HepG2 (cell line): Measurements from ENCODE around the gene ADCY9. TPM values are rescaled to one million over a fixed set of nuclear protein-coding genes. Genes with fewer than 3 reads are reported as not detected.
A peak's percentile ranks its signal among the peaks of the same experiment; 100 is the strongest.

ENCODE experiments used
- GABPA ChIP-seq, 2 experiments: IDR thresholded peaks; 2 replicates each; pipeline ENCODE4 v1.6.1; 2011 to 2016; ENCODE audit warnings: low read depth in 2 of 2, low read length in 1 of 2, missing biosample characterization in 1 of 2, missing genetic modification characterization in 1 of 2
- LCORL ChIP-seq, 2 experiments: fragments of 450-650 bp in 1 of 2; sonication (generic) in 1 of 2; formaldehyde crosslinking in 1 of 2; IDR thresholded peaks; 2 replicates each; pipeline versions ENCODE4 v1.5.0 to v1.6.1; 2017 to 2020; ENCODE audit warnings: antibody characterized with exemption in 1 of 2, missing genetic modification reagents in 1 of 2
- PHF20 ChIP-seq: sonication (generic); formaldehyde crosslinking; IDR thresholded peaks from 2 replicates; pipeline ENCODE4 v1.5.0; 2020; ENCODE audit warnings: mild to moderate bottlenecking, missing genetic modification reagents
- SRY ChIP-seq: sonication (generic); formaldehyde crosslinking; IDR thresholded peaks from 2 replicates; pipeline ENCODE4 v1.8.0; 2022; ENCODE audit warnings: mild to moderate bottlenecking, missing genetic modification reagents
- STAT5B ChIP-seq: sonication (generic); formaldehyde crosslinking; IDR thresholded peaks from 2 replicates; pipeline ENCODE4 v1.4.0; 2020; ENCODE audit warnings: missing genetic modification reagents
- TARDBP ChIP-seq: sonication (generic); formaldehyde crosslinking; IDR thresholded peaks from 2 replicates; pipeline ENCODE4 v1.8.0; 2022; ENCODE audit warnings: mild to moderate bottlenecking, missing genetic modification reagents
- ZBTB8A ChIP-seq: sonication (generic); formaldehyde crosslinking; IDR thresholded peaks from 2 replicates; pipeline ENCODE4 v1.4.0; 2020; ENCODE audit warnings: mild to moderate bottlenecking, low read depth, missing genetic modification reagents, borderline replicate concordance
- ZNF136 ChIP-seq: sonication (generic); formaldehyde crosslinking; IDR thresholded peaks from 2 replicates; pipeline ENCODE4 v1.8.1; 2022; ENCODE audit warnings: low read depth, mild to moderate bottlenecking, moderate library complexity, missing genetic modification reagents
- ZNF441 ChIP-seq: sonication (generic); formaldehyde crosslinking; IDR thresholded peaks from 2 replicates; pipeline ENCODE4 v1.7.0; 2021; ENCODE audit warnings: missing genetic modification reagents, borderline replicate concordance
- ZSCAN9 ChIP-seq: IDR thresholded peaks from 2 replicates; pipeline ENCODE4 v1.6.1; 2016; ENCODE audit warnings: borderline replicate concordance
- polyA plus RNA-seq, 8 experiments: library from polyadenylated mRNA; depleted of rRNA in 3 of 8; stranded (reverse) in 7 of 8; unstranded in 1 of 8; fragments of >200 nt; fragmentation: Illumina TruSeq in 4 of 8; extraction: Trizol in 4 of 8; gene quantifications; 2 replicates each; pipeline versions ENCODE4 v1.2.1 to v1.2.3, GENCODE V29; 2011 to 2016; ENCODE audit warnings: low read depth in 4 of 8, missing spikeins in 1 of 8, mixed read lengths in 1 of 8; ENCODE audit not compliant: insufficient read depth in 1 of 8
- total RNA-seq, 5 experiments: library from RNA; depleted of rRNA; stranded (reverse); fragments of >200 nt; fragmentation: Illumina TruSeq; extraction: Trizol; gene quantifications; 2 replicates each; pipeline ENCODE4 v1.2.3, GENCODE V29; 2016; ENCODE audit warnings: low read depth in 1 of 5
- TF ChIP-seq, protein P1 (sequence below): sonication (generic); formaldehyde crosslinking; IDR thresholded peaks from 2 replicates; pipeline ENCODE4 v1.8.1; 2022; ENCODE audit warnings: low read depth, mild to moderate bottlenecking, missing genetic modification reagents
- TF ChIP-seq, protein P2 (sequence below): sonication (generic); formaldehyde crosslinking; IDR thresholded peaks from 2 replicates; pipeline ENCODE4 v1.8.0; 2022; ENCODE audit warnings: mild to moderate bottlenecking, missing genetic modification reagents; ENCODE audit not compliant: insufficient replicate concordance
- TF ChIP-seq, protein P3 (sequence below): sonication (generic); formaldehyde crosslinking; IDR thresholded peaks from 2 replicates; pipeline ENCODE4 v1.4.0; 2020; ENCODE audit warnings: mild to moderate bottlenecking, missing genetic modification reagents, borderline replicate concordance
- TF ChIP-seq, protein P4 (sequence below): sonication (generic); formaldehyde crosslinking; IDR thresholded peaks from 2 replicates; pipeline ENCODE4 v1.5.0; 2020; ENCODE audit warnings: missing genetic modification reagents
- TF ChIP-seq, protein P5 (sequence below): sonication (generic); formaldehyde crosslinking; IDR thresholded peaks from 2 replicates; pipeline ENCODE4 v1.5.1; 2020; ENCODE audit warnings: missing genetic modification reagents, mild to moderate bottlenecking, borderline replicate concordance
- TF ChIP-seq, protein P6 (sequence below): sonication (generic); formaldehyde crosslinking; IDR thresholded peaks from 2 replicates; pipeline ENCODE4 v1.4.0; 2020; ENCODE audit warnings: mild to moderate bottlenecking, missing genetic modification reagents

Gene ADCY9
- total and polyA plus RNA-seq, 2 of the 13 experiments (the other 11 are each of a cell fraction or from before 2014, with no cell fraction given) = 11.2 to 13.9 TPM

DNA sequence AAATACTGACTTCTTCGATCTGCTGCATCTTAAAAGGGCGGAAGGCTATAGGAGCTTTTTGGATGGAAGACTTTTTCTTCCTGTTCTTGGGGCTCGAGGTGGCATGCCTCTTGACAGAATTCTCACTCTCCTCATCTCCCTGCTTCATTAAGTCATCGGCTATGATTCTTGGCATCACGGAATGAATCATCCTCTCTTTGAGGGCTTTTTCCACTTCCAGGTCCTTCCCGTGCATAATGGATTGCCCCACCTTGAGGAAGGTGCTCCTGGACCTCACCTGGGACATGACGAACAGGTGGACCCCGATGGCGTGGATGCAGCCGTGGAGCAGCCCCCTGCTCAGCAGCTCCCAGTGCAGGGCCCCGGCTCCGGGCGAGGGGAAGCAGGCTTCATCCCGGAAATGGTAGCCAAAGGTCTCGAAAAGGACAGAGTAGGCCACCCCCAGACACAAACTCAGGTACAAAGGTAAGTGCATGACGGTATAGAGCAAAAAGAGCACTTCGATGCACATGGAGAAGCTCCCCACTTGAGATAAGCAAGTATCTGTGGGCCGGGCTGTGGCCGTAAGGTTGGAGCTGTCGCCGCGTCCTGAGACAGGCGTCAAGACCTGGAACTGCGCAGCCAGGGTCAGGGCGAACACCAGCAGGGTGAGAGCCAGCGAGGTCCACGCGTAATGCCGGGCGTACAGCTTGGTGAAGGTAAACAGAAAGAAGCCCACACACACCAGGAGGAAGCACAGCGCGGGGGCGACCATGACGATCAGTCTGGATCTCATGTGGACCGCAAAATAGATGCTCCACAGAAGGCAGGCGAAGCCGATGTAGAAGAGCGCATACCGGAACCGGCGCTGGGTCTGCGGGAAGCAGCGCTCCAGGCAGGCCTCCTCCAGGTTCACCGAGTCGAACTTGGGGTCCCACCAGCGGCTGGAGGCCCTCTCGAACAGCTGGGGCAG, 1.7 kb downstream of the ADCY9 start (continued):
- TF ChIP-seq ZSCAN9 (CRISPR knock-in tag) = no peak
- TF ChIP-seq, protein P1, sequence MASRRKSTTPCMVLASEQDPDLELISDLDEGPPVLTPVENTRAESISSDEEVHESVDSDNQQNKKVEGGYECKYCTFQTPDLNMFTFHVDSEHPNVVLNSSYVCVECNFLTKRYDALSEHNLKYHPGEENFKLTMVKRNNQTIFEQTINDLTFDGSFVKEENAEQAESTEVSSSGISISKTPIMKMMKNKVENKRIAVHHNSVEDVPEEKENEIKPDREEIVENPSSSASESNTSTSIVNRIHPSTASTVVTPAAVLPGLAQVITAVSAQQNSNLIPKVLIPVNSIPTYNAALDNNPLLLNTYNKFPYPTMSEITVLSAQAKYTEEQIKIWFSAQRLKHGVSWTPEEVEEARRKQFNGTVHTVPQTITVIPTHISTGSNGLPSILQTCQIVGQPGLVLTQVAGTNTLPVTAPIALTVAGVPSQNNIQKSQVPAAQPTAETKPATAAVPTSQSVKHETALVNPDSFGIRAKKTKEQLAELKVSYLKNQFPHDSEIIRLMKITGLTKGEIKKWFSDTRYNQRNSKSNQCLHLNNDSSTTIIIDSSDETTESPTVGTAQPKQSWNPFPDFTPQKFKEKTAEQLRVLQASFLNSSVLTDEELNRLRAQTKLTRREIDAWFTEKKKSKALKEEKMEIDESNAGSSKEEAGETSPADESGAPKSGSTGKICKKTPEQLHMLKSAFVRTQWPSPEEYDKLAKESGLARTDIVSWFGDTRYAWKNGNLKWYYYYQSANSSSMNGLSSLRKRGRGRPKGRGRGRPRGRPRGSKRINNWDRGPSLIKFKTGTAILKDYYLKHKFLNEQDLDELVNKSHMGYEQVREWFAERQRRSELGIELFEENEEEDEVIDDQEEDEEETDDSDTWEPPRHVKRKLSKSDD (CRISPR knock-in tag) = no peak
- TF ChIP-seq TARDBP = 0 out of 2 replicates have a peak, but pooled peaks have one; percentile 31
- TF ChIP-seq, protein P2, sequence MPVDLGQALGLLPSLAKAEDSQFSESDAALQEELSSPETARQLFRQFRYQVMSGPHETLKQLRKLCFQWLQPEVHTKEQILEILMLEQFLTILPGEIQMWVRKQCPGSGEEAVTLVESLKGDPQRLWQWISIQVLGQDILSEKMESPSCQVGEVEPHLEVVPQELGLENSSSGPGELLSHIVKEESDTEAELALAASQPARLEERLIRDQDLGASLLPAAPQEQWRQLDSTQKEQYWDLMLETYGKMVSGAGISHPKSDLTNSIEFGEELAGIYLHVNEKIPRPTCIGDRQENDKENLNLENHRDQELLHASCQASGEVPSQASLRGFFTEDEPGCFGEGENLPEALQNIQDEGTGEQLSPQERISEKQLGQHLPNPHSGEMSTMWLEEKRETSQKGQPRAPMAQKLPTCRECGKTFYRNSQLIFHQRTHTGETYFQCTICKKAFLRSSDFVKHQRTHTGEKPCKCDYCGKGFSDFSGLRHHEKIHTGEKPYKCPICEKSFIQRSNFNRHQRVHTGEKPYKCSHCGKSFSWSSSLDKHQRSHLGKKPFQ (CRISPR knock-in tag) = no peak
- TF ChIP-seq ZNF441 (CRISPR knock-in tag) = no peak
- TF ChIP-seq, protein P3, sequence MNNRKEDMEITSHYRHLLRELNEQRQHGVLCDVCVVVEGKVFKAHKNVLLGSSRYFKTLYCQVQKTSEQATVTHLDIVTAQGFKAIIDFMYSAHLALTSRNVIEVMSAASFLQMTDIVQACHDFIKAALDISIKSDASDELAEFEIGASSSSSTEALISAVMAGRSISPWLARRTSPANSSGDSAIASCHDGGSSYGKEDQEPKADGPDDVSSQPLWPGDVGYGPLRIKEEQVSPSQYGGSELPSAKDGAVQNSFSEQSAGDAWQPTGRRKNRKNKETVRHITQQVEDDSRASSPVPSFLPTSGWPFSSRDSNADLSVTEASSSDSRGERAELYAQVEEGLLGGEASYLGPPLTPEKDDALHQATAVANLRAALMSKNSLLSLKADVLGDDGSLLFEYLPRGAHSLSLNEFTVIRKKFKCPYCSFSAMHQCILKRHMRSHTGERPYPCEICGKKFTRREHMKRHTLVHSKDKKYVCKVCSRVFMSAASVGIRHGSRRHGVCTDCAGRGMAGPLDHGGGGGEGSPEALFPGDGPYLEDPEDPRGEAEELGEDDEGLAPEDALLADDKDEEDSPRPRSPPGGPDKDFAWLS (CRISPR knock-in tag) = no peak
- peak; percentile 68; the same call in 1 of the 2 replicates for TF ChIP-seq SRY (CRISPR knock-in tag)
- TF ChIP-seq GABPA (IDR thresholded peaks at IDR 0.05; ENCODE audit: low read depth, low read length) = no peak
- TF ChIP-seq GABPA (CRISPR knock-in tag; IDR thresholded peaks at IDR 0.05; ENCODE audit: low read depth) = no peak
- TF ChIP-seq, protein P4, sequence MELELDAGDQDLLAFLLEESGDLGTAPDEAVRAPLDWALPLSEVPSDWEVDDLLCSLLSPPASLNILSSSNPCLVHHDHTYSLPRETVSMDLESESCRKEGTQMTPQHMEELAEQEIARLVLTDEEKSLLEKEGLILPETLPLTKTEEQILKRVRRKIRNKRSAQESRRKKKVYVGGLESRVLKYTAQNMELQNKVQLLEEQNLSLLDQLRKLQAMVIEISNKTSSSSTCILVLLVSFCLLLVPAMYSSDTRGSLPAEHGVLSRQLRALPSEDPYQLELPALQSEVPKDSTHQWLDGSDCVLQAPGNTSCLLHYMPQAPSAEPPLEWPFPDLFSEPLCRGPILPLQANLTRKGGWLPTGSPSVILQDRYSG (CRISPR knock-in tag) = no peak
- TF ChIP-seq ZNF136 = no peak
- no peak for TF ChIP-seq STAT5B (CRISPR knock-in tag)
- TF ChIP-seq, protein P5, sequence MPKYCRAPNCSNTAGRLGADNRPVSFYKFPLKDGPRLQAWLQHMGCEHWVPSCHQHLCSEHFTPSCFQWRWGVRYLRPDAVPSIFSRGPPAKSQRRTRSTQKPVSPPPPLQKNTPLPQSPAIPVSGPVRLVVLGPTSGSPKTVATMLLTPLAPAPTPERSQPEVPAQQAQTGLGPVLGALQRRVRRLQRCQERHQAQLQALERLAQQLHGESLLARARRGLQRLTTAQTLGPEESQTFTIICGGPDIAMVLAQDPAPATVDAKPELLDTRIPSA = no peak
- no peak for TF ChIP-seq ZBTB8A (CRISPR knock-in tag)
- TF ChIP-seq LCORL (IDR thresholded peaks at IDR 0.05) = no peak
- TF ChIP-seq LCORL (CRISPR knock-in tag; IDR thresholded peaks at IDR 0.05) = no peak
- no peak for TF ChIP-seq PHF20 (CRISPR knock-in tag)
- TF ChIP-seq, protein P6, sequence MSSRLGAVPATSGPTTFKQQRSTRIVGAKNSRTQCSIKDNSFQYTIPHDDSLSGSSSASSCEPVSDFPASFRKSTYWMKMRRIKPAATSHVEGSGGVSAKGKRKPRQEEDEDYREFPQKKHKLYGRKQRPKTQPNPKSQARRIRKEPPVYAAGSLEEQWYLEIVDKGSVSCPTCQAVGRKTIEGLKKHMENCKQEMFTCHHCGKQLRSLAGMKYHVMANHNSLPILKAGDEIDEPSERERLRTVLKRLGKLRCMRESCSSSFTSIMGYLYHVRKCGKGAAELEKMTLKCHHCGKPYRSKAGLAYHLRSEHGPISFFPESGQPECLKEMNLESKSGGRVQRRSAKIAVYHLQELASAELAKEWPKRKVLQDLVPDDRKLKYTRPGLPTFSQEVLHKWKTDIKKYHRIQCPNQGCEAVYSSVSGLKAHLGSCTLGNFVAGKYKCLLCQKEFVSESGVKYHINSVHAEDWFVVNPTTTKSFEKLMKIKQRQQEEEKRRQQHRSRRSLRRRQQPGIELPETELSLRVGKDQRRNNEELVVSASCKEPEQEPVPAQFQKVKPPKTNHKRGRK (CRISPR knock-in tag) = no peak
